GM20431 (cell line): ENCODE results near the gene HIP1R.

Experiments
- in situ Hi-C: fragments of 300-500 bp; cut with MseI, MboI; formaldehyde crosslinking; loops from one replicate; pipeline ENCODE4 v1.15.0; 2020; ENCODE audit warnings: low sequenced_read_pairs; ENCODE audit not compliant: unreplicated experiment

Gene HIP1R

DNA sequence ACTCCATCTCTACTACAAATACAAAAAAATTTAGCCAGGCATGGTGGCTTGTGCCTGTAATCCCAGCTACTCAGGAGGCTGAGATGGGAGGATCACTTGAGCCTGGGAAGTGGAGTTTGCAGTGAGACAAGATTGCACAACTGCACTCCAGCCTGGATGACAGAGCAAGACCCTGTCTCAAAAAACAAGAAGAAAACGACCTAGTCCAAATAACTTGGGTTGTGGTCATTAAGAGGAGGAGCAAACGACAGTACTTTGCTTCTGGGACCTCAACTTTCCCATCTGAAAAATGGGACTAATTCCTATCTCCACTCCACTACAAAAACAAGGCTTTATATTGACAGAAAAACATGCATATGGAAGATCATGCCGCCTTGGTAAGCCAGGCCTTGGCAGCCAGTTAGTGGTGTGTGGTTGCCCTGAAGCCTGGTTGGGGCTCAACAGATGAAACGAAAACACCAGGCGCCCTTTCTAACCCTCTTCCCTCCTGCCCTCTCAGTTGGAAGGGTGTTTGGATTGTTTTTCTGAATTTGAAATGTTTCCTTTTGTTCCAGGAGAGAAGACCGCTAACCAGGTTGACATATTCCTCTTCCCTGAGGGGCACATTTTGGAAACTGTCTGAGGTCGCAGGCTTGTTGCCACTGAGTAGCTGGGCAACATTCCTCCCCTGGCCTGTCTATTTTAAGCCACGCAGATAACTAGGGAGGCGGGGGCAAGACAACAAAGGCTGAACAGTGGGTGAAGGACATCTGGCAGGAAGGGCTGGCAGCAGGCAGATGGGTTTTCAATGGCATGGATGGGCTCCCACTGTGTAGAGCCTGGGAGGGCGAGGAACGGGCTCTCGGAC lies 74.4 kb downstream of the HIP1R start:
- in situ Hi-C loops = no loop called here
